ENCODE data around the gene ST13. TPM values are rescaled to one million over a fixed set of nuclear protein-coding genes. Genes with fewer than 3 reads are reported as not detected.
"Not testable (repeated sequence)": the region's sequence is repeated elsewhere in the genome, so short reads cannot be mapped to it uniquely, and the experiment has no call there.

Gene ST13
- total RNA-seq, 4 donors from 2014 or later: 139 to 285 (median 189) TPM

DNA sequence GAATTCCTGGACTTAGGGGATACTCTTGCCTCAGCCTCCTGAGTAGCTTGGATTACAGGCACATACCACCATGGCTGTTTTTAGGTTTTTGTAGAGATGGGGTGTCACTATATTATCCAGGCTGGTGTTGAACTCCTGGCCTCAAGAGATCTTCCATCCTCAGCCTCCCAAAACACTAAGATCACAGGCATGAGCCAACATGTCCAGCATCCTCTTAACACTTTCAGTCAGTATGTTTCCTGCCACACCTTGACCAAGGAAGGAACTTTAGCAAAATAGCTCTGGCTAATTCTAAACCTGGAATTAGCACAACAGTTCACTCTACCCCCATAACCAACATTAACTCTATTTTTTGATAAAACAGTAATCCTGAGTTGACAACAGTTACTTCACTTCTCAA is 32.7 kb upstream of the ST13 start:
- H3K36me3 ChIP-seq: no peaks in the 10 kb centered on the region
- TF ChIP-seq POLR2A (IDR thresholded peaks at IDR 0.05): no peak
- TF ChIP-seq, protein P1, sequence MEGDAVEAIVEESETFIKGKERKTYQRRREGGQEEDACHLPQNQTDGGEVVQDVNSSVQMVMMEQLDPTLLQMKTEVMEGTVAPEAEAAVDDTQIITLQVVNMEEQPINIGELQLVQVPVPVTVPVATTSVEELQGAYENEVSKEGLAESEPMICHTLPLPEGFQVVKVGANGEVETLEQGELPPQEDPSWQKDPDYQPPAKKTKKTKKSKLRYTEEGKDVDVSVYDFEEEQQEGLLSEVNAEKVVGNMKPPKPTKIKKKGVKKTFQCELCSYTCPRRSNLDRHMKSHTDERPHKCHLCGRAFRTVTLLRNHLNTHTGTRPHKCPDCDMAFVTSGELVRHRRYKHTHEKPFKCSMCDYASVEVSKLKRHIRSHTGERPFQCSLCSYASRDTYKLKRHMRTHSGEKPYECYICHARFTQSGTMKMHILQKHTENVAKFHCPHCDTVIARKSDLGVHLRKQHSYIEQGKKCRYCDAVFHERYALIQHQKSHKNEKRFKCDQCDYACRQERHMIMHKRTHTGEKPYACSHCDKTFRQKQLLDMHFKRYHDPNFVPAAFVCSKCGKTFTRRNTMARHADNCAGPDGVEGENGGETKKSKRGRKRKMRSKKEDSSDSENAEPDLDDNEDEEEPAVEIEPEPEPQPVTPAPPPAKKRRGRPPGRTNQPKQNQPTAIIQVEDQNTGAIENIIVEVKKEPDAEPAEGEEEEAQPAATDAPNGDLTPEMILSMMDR (IDR thresholded peaks at IDR 0.05): no peak
- intact Hi-C loops (cut with DNase I; ENCODE audit: low total_unique reads): no loop called here
- no peaks in the 10 kb centered on the region for H3K4me1 ChIP-seq
- H3K27me3 ChIP-seq: no peaks in the 10 kb centered on the region
- H3K9me3 ChIP-seq: no peaks in the 10 kb centered on the region
- H3K27ac ChIP-seq: no peak overlapping the region
- H3K4me3 ChIP-seq: no peak overlapping the region
- DNase-seq: no peak

DNA sequence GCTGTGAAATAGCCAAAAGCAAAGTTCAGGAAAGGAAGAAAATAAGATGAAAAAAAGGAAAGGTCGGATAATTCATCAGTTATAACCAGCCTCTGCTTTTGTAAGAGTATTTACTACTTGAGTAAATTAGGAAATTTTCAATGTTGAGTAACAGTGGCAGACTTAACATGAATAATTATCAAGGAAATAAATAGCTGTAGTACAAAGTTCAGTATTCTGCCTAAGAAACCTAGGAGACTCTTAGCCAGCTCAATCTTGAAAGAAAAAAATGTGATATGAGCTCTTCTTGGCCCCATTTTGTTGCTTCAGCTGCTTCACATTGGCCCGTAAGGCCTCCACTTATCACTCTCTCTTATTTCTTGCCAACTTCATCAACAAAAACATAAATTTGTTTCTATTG is 22.5 kb upstream of the ST13 start:
- H3K4me1 ChIP-seq: no peaks in the 10 kb centered on the region
- intact Hi-C loops (cut with DNase I; ENCODE audit: low total_unique reads): no loop called here
- H3K4me3 ChIP-seq: no peak overlapping the region
- no peaks in the 10 kb centered on the region for H3K36me3 ChIP-seq
- H3K27me3 ChIP-seq: no peaks in the 10 kb centered on the region
- no peak for DNase-seq
- no peaks in the 10 kb centered on the region for H3K9me3 ChIP-seq
- no peak for TF ChIP-seq POLR2A (IDR thresholded peaks at IDR 0.05)
- H3K27ac ChIP-seq: no peak overlapping the region

DNA sequence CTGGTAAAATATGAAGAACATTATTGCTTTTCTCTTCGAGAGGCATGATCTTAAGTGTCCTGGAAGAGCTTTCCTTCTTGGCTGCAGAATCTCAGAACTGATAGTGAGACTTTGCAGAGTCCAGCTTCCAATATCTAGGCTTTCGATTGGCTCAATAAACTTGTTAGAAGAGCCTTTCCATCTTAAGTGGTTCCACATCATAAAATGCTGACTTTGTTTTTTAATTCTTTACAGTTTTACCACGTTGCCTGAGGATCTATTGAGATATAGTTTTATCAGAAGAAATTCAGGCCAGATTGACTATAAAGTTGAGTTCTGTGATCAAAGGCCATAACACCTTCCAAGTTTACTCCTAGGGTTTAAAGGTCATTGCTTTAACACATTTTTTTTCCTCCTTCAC is 21.0 kb upstream of the ST13 start:
- no peaks in the 10 kb centered on the region for H3K27me3 ChIP-seq
- intact Hi-C loops (cut with DNase I; ENCODE audit: low total_unique reads): no loop called here
- H3K4me3 ChIP-seq: no peak overlapping the region
- DNase-seq: no peak
- H3K9me3 ChIP-seq: no peaks in the 10 kb centered on the region
- H3K27ac ChIP-seq: no peak overlapping the region
- H3K36me3 ChIP-seq: no peaks in the 10 kb centered on the region
- H3K4me1 ChIP-seq: no peaks in the 10 kb centered on the region
- TF ChIP-seq POLR2A (IDR thresholded peaks at IDR 0.05): no peak
- TF ChIP-seq, protein P1 (IDR thresholded peaks at IDR 0.05): no peak

DNA sequence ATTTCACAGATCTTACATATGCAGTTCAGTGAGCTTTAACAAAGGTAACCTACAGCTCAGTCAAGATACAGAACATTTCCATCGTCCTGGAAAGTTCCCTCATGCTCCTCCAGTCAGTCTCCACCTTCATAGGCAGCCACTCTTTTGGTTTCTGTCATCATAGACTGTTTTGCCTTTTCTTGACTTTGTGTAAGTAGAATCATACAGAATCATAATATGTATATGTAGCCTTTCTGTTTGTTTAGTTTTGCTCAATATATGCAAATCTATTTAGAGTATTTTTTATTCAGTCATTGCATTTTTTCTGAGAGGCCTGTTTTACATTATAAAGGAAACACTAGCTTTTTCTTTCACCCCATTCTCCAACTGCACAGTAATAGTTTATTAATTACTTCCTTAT is 20.5 kb upstream of the ST13 start:
- no peaks in the 10 kb centered on the region for H3K4me1 ChIP-seq
- H3K4me3 ChIP-seq: no peak overlapping the region
- H3K27ac ChIP-seq: no peak overlapping the region
- DNase-seq: no peak
- intact Hi-C loops (cut with DNase I; ENCODE audit: low total_unique reads): no loop called here
- H3K36me3 ChIP-seq: no peaks in the 10 kb centered on the region
- H3K27me3 ChIP-seq: no peaks in the 10 kb centered on the region
- no peak for TF ChIP-seq POLR2A (IDR thresholded peaks at IDR 0.05)
- TF ChIP-seq, protein P1 (IDR thresholded peaks at IDR 0.05): no peak
- no peaks in the 10 kb centered on the region for H3K9me3 ChIP-seq

DNA sequence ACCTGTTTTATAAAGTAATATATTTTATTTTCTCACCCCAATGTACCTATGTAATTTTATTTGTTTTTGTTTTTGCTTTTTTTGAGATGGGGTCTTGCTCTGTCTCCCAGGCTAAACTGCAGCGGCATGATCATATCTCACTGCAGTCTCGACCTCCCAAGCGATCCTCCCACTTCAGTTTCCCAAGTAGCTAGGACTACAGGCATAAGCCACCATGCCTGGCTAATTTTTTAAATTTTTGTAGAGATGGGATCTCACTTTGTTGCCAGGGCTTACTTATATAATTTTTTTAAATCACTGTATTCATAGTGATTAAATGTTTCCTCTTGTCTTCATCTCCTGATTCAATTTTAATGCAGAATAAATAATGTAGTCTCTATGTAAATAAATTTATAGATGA is 18.7 kb upstream of the ST13 start:
- no peaks in the 10 kb centered on the region for H3K36me3 ChIP-seq
- TF ChIP-seq, protein P1 (IDR thresholded peaks at IDR 0.05): no peak
- TF ChIP-seq POLR2A (IDR thresholded peaks at IDR 0.05): no peak
- H3K27ac ChIP-seq: no peak overlapping the region
- intact Hi-C loops (cut with DNase I; ENCODE audit: low total_unique reads): no loop called here
- no peak for DNase-seq
- H3K4me1 ChIP-seq: no peaks in the 10 kb centered on the region
- H3K4me3 ChIP-seq: no peak overlapping the region
- no peaks in the 10 kb centered on the region for H3K9me3 ChIP-seq
- no peaks in the 10 kb centered on the region for H3K27me3 ChIP-seq

DNA sequence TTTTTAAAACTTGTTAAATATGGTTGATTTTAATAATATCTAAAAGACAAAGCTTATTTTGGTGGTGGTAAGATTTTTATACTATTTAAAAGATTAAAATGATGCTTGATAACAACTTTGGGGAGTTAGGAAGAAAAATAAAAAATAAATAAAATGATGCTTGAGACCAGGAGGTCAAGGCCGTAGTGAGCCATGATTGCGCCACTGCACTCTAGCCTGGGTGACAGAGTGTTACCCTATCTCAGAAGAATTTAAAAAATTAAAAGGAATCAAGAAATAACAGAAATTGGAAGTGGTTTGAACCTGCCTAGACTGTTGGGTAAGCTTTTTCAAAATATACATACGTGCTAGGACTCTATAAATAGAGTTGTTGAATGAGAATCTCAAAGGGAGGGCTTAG is 17.6 kb upstream of the ST13 start:
- no peak overlapping the region for H3K4me3 ChIP-seq
- no peaks in the 10 kb centered on the region for H3K27me3 ChIP-seq
- no peaks in the 10 kb centered on the region for H3K4me1 ChIP-seq
- no peak for TF ChIP-seq POLR2A (IDR thresholded peaks at IDR 0.05)
- TF ChIP-seq, protein P1 (IDR thresholded peaks at IDR 0.05): no peak
- H3K27ac ChIP-seq: no peak overlapping the region
- DNase-seq: no peak
- H3K36me3 ChIP-seq: no peaks in the 10 kb centered on the region
- intact Hi-C loops (cut with DNase I; ENCODE audit: low total_unique reads): no loop called here
- H3K9me3 ChIP-seq: no peaks in the 10 kb centered on the region

DNA sequence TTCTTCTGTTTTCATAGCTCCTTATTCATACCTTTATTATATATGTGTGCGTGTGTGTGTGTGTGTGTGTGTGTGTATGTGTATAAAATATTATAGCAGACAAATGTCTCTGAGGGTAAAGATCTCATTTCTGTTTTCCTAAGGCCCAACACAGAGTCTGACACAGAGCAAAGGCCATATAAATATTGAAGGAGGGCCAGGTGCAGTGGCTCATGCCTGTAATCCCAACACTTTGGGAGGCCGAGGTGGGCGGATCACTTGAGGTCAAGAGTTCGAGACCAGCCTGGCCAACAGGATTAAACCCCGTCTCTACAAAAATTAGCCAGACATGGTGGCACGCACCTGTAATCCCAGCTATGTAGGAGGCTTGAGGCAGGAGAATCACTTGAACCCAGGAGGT is 11.9 kb upstream of the ST13 start:
- intact Hi-C loops (cut with DNase I; ENCODE audit: low total_unique reads); H3K4me1 ChIP-seq; H3K27me3 ChIP-seq; H3K27ac ChIP-seq; DNase-seq; H3K9me3 ChIP-seq; H3K36me3 ChIP-seq; H3K4me3 ChIP-seq: not testable (repeated sequence)
